CD4-positive, alpha-beta memory T cell (primary cell): ENCODE measurements around the gene PAF1. TPM values are rescaled to one million over a fixed set of nuclear protein-coding genes. Genes with fewer than 3 reads are reported as not detected.
A peak's percentile ranks its signal among the peaks of the same experiment; 100 is the strongest.
"Not testable (repeated sequence)": the region's sequence is repeated elsewhere in the genome, so short reads cannot be mapped to it uniquely, and the experiment has no call there.

ENCODE experiments used
- CTCF ChIA-PET: fragments of 350-600 bp; sonication (Branson Sonifier 250); formaldehyde crosslinking; loops from one replicate; lab custom pipeline; 2021; ENCODE audit warnings: inconsistent platforms; ENCODE audit not compliant: partially characterized antibody; lab: Charles Lee
- POLR2A ChIA-PET: fragments of 350-600 bp; sonication (Branson Sonifier 250); formaldehyde crosslinking; loops from one replicate; lab custom pipeline; 2021; ENCODE audit not compliant: partially characterized antibody; lab: Charles Lee
- DNase-seq, 5 donors: peaks; one replicate each; pipeline versions ENCODE4 v3.0.0 to v3.0.0-alpha.2; 2020 to 2022; ENCODE audit warnings: mixed read lengths in 1 of 5
- H3K27ac ChIP-seq: one replicate; pipeline ENCODE4 v1.7.0; 2013; ENCODE audit warnings: low read depth, low read length
- H3K27me3 ChIP-seq: 2 replicates; pipeline ENCODE4 v1.7.0; 2013; ENCODE audit warnings: mild to moderate bottlenecking, low read length, moderate library complexity; ENCODE audit not compliant: insufficient read depth
- H3K36me3 ChIP-seq: 2 replicates; pipeline ENCODE4 v1.7.0; 2013; ENCODE audit warnings: mild to moderate bottlenecking, low read length, moderate library complexity; ENCODE audit not compliant: insufficient read depth
- H3K4me1 ChIP-seq: 2 replicates; pipeline ENCODE4 v1.7.0; 2013; ENCODE audit warnings: mild to moderate bottlenecking, low read length, moderate library complexity; ENCODE audit not compliant: insufficient read depth
- H3K4me3 ChIP-seq, 2 donors: one replicate each; pipeline ENCODE4 v1.7.0; 2013; ENCODE audit warnings: low read length in 2 of 2, mild to moderate bottlenecking in 1 of 2
- H3K9me3 ChIP-seq, 2 donors: one replicate each; pipeline ENCODE4 v1.7.0; 2013; ENCODE audit warnings: low read length in 2 of 2, control low read depth in 1 of 2; ENCODE audit not compliant: control insufficient read depth in 1 of 2
- H3K27ac Mint-ChIP-seq, 7 donors: one replicate each; pipeline ENCODE4 v1.8.0; 2020 to 2021; ENCODE audit warnings: mixed read lengths in 7 of 7, mild to moderate bottlenecking in 6 of 7, inconsistent platforms in 3 of 7, moderate library complexity in 3 of 7
- H3K27me3 Mint-ChIP-seq, 2 donors: one replicate each; pipeline ENCODE4 v1.8.0; 2020 to 2021; ENCODE audit warnings: mixed read lengths in 2 of 2
- H3K36me3 Mint-ChIP-seq, 2 donors: one replicate each; pipeline ENCODE4 v1.8.0; 2020 to 2021; ENCODE audit warnings: mixed read lengths in 2 of 2, inconsistent platforms in 1 of 2, mild to moderate bottlenecking in 1 of 2
- H3K4me1 Mint-ChIP-seq, 4 donors: one replicate each; pipeline ENCODE4 v1.8.0; 2020 to 2021; ENCODE audit warnings: mixed read lengths in 4 of 4, mild to moderate bottlenecking in 1 of 4
- H3K4me3 Mint-ChIP-seq, 8 donors: one replicate each; pipeline ENCODE4 v1.8.0; 2020 to 2021; ENCODE audit warnings: mixed read lengths in 8 of 8, mild to moderate bottlenecking in 7 of 8, moderate library complexity in 6 of 8, inconsistent platforms in 3 of 8
- H3K9me3 Mint-ChIP-seq, 8 donors: one replicate each; pipeline ENCODE4 v1.8.0; 2020 to 2021; ENCODE audit warnings: mixed read lengths in 8 of 8, mild to moderate bottlenecking in 5 of 8, inconsistent platforms in 3 of 8, moderate library complexity in 1 of 8
- intact Hi-C: fragments of 100-400 bp; cut with micrococcal nuclease; formaldehyde crosslinking; loops from one replicate; pipeline ENCODE4 v1.15.1; 2023
- microRNA-seq: library from miRNA; unstranded; fragments of <30 nt; microRNA quantifications from one replicate; pipeline ENCODE4 v1.2.0, GENCODE V29; 2021; ENCODE audit warnings: borderline replicate concordance, borderline number of aligned reads, borderline microRNAs expressed, mixed read lengths
- polyA plus RNA-seq, 2 donors: library from polyadenylated mRNA; unstranded; fragments of 300-500 nt; fragmentation: Illumina TruSeq; gene quantifications; one replicate each; pipeline ENCODE4 v1.2.3, GENCODE V29; 2021
- total RNA-seq, 2 experiments: library from RNA; stranded (reverse); gene quantifications; one replicate each; pipeline ENCODE4 v1.2.3, GENCODE V29; 2021

PAF1 gene
- total and polyA plus RNA-seq, 4 experiments from 2014 or later = 21.5 to 53.8 (median 47.9) TPM

- DNase-seq, H3K36me3 ChIP-seq, H3K9me3 ChIP-seq, CTCF ChIA-PET, H3K27me3 Mint-ChIP-seq, H3K4me3 ChIP-seq, H3K27me3 ChIP-seq, H3K9me3 Mint-ChIP-seq: not testable (repeated sequence)
- Mint-ChIP-seq H3K4me3 (peak overlapping the region; percentile 26 to 98 (median 72)), H3K4me1 (peaks cover 45 to 78% (median 59%) of the 10 kb centered on the region in 4 donors), H3K36me3 (peaks cover 6 to 24% of the 10 kb centered on the region in 2 donors), H3K27ac (peak overlapping the region; percentile 84 to 97 (median 91))
- POLR2A ChIA-PET = interaction anchor here (1.8 kb wide), 1 partner anchor 51 kb away, joined by 6 read pairs; the partner anchor contains the start of genes MED29 and PAF1
- intact Hi-C loops = loop anchor here (5.0 kb wide), 1 partner anchor 482 kb away; no protein-coding TSS in a partner anchor
- Histone ChIP-seq H3K4me1 (peaks cover 59% of the 10 kb centered on the region), H3K27ac (peak overlapping the region; percentile 78)
These were observed 50.8 kb downstream of the PAF1 start for GRCh38 chr19:39340156-39340555.

- H3K27me3 Mint-ChIP-seq = no peaks in the 10 kb centered on the region
- DNase-seq = no peak
- Histone ChIP-seq H3K36me3 (no peaks in the 10 kb centered on the region), H3K4me3 (no peak overlapping the region), H3K27ac (no peak overlapping the region), H3K4me1 (peaks cover 59% of the 10 kb centered on the region), H3K27me3 (no peaks in the 10 kb centered on the region), H3K9me3 (no peaks in the 10 kb centered on the region)
- H3K27ac Mint-ChIP-seq = peak overlapping the region; percentile 65 to 97 (median 91)
- CTCF ChIA-PET = no interaction called here
- peaks cover 44 to 78% (median 59%) of the 10 kb centered on the region in 4 donors for H3K4me1 Mint-ChIP-seq
- peaks cover 8 to 24% of the 10 kb centered on the region in 2 donors for H3K36me3 Mint-ChIP-seq
- H3K4me3 Mint-ChIP-seq = peak overlapping the region in 6 of 8 donors; percentile 41 to 98 (median 72)
- H3K9me3 Mint-ChIP-seq = no peaks in the 10 kb centered on the region
- intact Hi-C loops = loop anchor here (5.0 kb wide), 1 partner anchor 483 kb away; no protein-coding TSS in a partner anchor
- POLR2A ChIA-PET = interaction anchor here (1.8 kb wide), 1 partner anchor 52 kb away, joined by 6 read pairs; the partner anchor contains the start of genes MED29 and PAF1
These were observed 51.2 kb downstream of the PAF1 start for GRCh38 chr19:39339674-39340073.

GRCh38 chr19:39336483-39336882 lies 54.4 kb downstream of the PAF1 start:
- Histone ChIP-seq H3K4me3 (peak overlapping the region in 1 of 2 donors; percentile 99), H3K27me3 (no peaks in the 10 kb centered on the region), H3K36me3 (peaks cover under 1% of the 10 kb centered on the region), H3K9me3 (no peaks in the 10 kb centered on the region), H3K27ac (peak overlapping the region; percentile 88), H3K4me1 (peaks cover 71% of the 10 kb centered on the region)
- DNase-seq = no peak
- Mint-ChIP-seq H3K27ac (peak overlapping the region; percentile 96 to 100 (median 99)), H3K4me1 (peaks cover 36 to 77% (median 55%) of the 10 kb centered on the region in 4 donors), H3K4me3 (peak overlapping the region; percentile 97 to 100 (median 98)), H3K9me3 (no peaks in the 10 kb centered on the region), H3K27me3 (no peaks in the 10 kb centered on the region), H3K36me3 (peaks cover 11 to 26% of the 10 kb centered on the region in 2 donors)
- ChIA-PET CTCF (interaction anchor here (1.1 to 1.9 kb wide), 5 partner anchors 9 to 215 kb away, joined by 3 to 9 read pairs (median 5); partner anchors contain the start of genes EID2B and RPS16), POLR2A (interaction anchor here (0.7 to 2.7 kb wide), 19 partner anchors 9 to 487 kb away, joined by 4 to 21 read pairs (median 7); partner anchors contain the start of genes LRFN1, MED29, PAF1 and PAK4)
- intact Hi-C loops = no loop called here

Small RNA genes lying within 50 kb of the gene (microRNA-seq; reads per million reads assigned to microRNA genes)
- not detected for gene MIR4530

Other genes starting within 250 kb of the PAF1 start
- not detected for gene NCCRP1, start 194.1 kb downstream of the PAF1 start, total RNA-seq
- gene NCCRP1, start 194.1 kb downstream of the PAF1 start, polyA plus RNA-seq = not detected
- gene SYCN, start 186.8 kb downstream of the PAF1 start, total RNA-seq = not detected
- not detected for gene SYCN, start 186.8 kb downstream of the PAF1 start, polyA plus RNA-seq
- gene IFNL3, start 146.1 kb downstream of the PAF1 start, total RNA-seq = not detected
- not detected for gene IFNL3, start 146.1 kb downstream of the PAF1 start, polyA plus RNA-seq
- not detected for gene IFNL4, start 142.2 kb downstream of the PAF1 start, total RNA-seq
- gene IFNL4, start 142.2 kb downstream of the PAF1 start, polyA plus RNA-seq = not detected
- not detected for gene IFNL2, start 122.7 kb downstream of the PAF1 start, total RNA-seq
- gene IFNL2, start 122.7 kb downstream of the PAF1 start, polyA plus RNA-seq = not detected
- not detected for gene IFNL1, start 94.7 kb downstream of the PAF1 start, total RNA-seq
- 1 to 10 TPM in 1 of 2 donors, not detected in 1; 1.6 TPM for gene IFNL1, start 94.7 kb downstream of the PAF1 start, polyA plus RNA-seq
- 1 to 10 TPM; 8.4 to 8.5 TPM for gene LRFN1, start 70.2 kb downstream of the PAF1 start, total RNA-seq
- 1 to 10 TPM; 2.0 to 4.5 TPM for gene LRFN1, start 70.2 kb downstream of the PAF1 start, polyA plus RNA-seq
- 100 to 1,000 TPM; 384 to 389 TPM for gene GMFG, start 55.1 kb downstream of the PAF1 start, total RNA-seq
- gene GMFG, start 55.1 kb downstream of the PAF1 start, polyA plus RNA-seq = 1,000 to 10,000 TPM; 1,040 to 1,509 TPM
- gene SAMD4B, start 48.7 kb downstream of the PAF1 start, total RNA-seq = 10 to 100 TPM; 65.0 to 79.6 TPM
- gene SAMD4B, start 48.7 kb downstream of the PAF1 start, polyA plus RNA-seq = 10 to 100 TPM in 1 of 2 donors, 1 to 10 TPM in 1; 7.3 to 20.2 TPM
- 10 to 100 TPM; 43.1 to 51.3 TPM for gene MED29, start 272 bp upstream of the PAF1 start, total RNA-seq
- 10 to 100 TPM; 50.6 to 59.8 TPM for gene MED29, start 272 bp upstream of the PAF1 start, polyA plus RNA-seq
- gene ZFP36, start 15.7 kb upstream of the PAF1 start, total RNA-seq = 100 to 1,000 TPM; 151 to 152 TPM
- 100 to 1,000 TPM; 164 to 191 TPM for gene ZFP36, start 15.7 kb upstream of the PAF1 start, polyA plus RNA-seq
- gene PLEKHG2, start 21.6 kb upstream of the PAF1 start, total RNA-seq = 10 to 100 TPM; 12.1 to 17.0 TPM
- gene PLEKHG2, start 21.6 kb upstream of the PAF1 start, polyA plus RNA-seq = 1 to 10 TPM; 1.4 to 5.1 TPM
- gene RPS16, start 44.8 kb upstream of the PAF1 start, total RNA-seq = 1,000 to 10,000 TPM; 4,061 to 4,227 TPM
- gene RPS16, start 44.8 kb upstream of the PAF1 start, polyA plus RNA-seq = 1,000 to 10,000 TPM; 1,590 to 2,052 TPM
- gene SUPT5H, start 54.5 kb upstream of the PAF1 start, total RNA-seq = 100 to 1,000 TPM; 234 to 236 TPM
- gene SUPT5H, start 54.5 kb upstream of the PAF1 start, polyA plus RNA-seq = 100 to 1,000 TPM in 1 of 2 donors, 10 to 100 TPM in 1; 47.4 to 111 TPM
- 10 to 100 TPM; 47.2 to 49.6 TPM for gene TIMM50, start 89.7 kb upstream of the PAF1 start, total RNA-seq
- 10 to 100 TPM; 39.1 to 50.4 TPM for gene TIMM50, start 89.7 kb upstream of the PAF1 start, polyA plus RNA-seq
- gene DLL3, start 107.8 kb upstream of the PAF1 start, total RNA-seq = under 1 TPM in 1 of 2 experiments, not detected in 1; 0.14 TPM
- gene DLL3, start 107.8 kb upstream of the PAF1 start, polyA plus RNA-seq = under 1 TPM; 0.16 to 0.19 TPM
- not detected for gene SELENOV, start 124.0 kb upstream of the PAF1 start, total RNA-seq
- not detected for gene SELENOV, start 124.0 kb upstream of the PAF1 start, polyA plus RNA-seq
- gene EID2B, start 141.7 kb upstream of the PAF1 start, total RNA-seq = 1 to 10 TPM; 7.7 to 8.8 TPM
- gene EID2B, start 141.7 kb upstream of the PAF1 start, polyA plus RNA-seq = 1 to 10 TPM; 6.1 to 7.8 TPM
- gene EID2, start 149.1 kb upstream of the PAF1 start, total RNA-seq = 10 to 100 TPM; 22.0 to 22.8 TPM
- gene EID2, start 149.1 kb upstream of the PAF1 start, polyA plus RNA-seq = 10 to 100 TPM; 22.1 to 34.9 TPM
- not detected for gene LGALS13, start 211.4 kb upstream of the PAF1 start, total RNA-seq
- not detected for gene LGALS13, start 211.4 kb upstream of the PAF1 start, polyA plus RNA-seq